HG03558 (cell line): ENCODE results near the gene NKAIN2.
"Not testable (repeated sequence)": the region's sequence is repeated elsewhere in the genome, so short reads cannot be mapped to it uniquely, and the experiment has no call there.

Source experiments
- ATAC-seq: cut with Tn5 transposase; IDR thresholded peaks from one replicate; pipeline ENCODE4 v1.9.1; 2021; ENCODE audit warnings: moderate number of reproducible peaks; ENCODE audit not compliant: unreplicated experiment; ENCODE audit errors: extremely low read depth

Gene NKAIN2

GRCh38 chr6:124464600-124464999 is 660.9 kb downstream of the NKAIN2 start:
- not testable (repeated sequence) for ATAC-seq

GRCh38 chr6:124466949-124467348 is 663.3 kb downstream of the NKAIN2 start:
- no peak for ATAC-seq

- ATAC-seq: no peak
These were observed 663.7 kb downstream of the NKAIN2 start for GRCh38 chr6:124467366-124467765.

GRCh38 chr6:124470803-124471202 is 667.1 kb downstream of the NKAIN2 start:
- no peak for ATAC-seq

GRCh38 chr6:124475176-124475575 is 671.5 kb downstream of the NKAIN2 start:
- no peak for ATAC-seq

GRCh38 chr6:124478906-124479305 is 675.2 kb downstream of the NKAIN2 start:
- no peak for ATAC-seq

- no peak for ATAC-seq
These were observed 676.3 kb downstream of the NKAIN2 start for GRCh38 chr6:124479991-124480430.

- ATAC-seq: no peak
These were observed 678.4 kb downstream of the NKAIN2 start for GRCh38 chr6:124482071-124482491.

- ATAC-seq: no peak
These were observed 684.2 kb downstream of the NKAIN2 start for GRCh38 chr6:124487623-124488431.

GRCh38 chr6:124490122-124490521 is 686.5 kb downstream of the NKAIN2 start:
- ATAC-seq: no peak

GRCh38 chr6:124493259-124493658 is 689.6 kb downstream of the NKAIN2 start:
- no peak for ATAC-seq

GRCh38 chr6:124494956-124495664 is 691.4 kb downstream of the NKAIN2 start:
- no peak for ATAC-seq

- ATAC-seq: no peak
These were observed 692.1 kb downstream of the NKAIN2 start for GRCh38 chr6:124495665-124496190.

GRCh38 chr6:124496334-124496733 is 692.7 kb downstream of the NKAIN2 start:
- no peak for ATAC-seq

- ATAC-seq: no peak
These were observed 708.8 kb downstream of the NKAIN2 start for GRCh38 chr6:124512431-124512830.

- ATAC-seq: no peak
These were observed 713.7 kb downstream of the NKAIN2 start for GRCh38 chr6:124517339-124517738.

- no peak for ATAC-seq
These were observed 716.8 kb downstream of the NKAIN2 start for GRCh38 chr6:124520514-124520913.

GRCh38 chr6:124522335-124522734 is 718.7 kb downstream of the NKAIN2 start:
- no peak for ATAC-seq

GRCh38 chr6:124524491-124525200 is 721.0 kb downstream of the NKAIN2 start:
- ATAC-seq: no peak

GRCh38 chr6:124530926-124531325 is 727.3 kb downstream of the NKAIN2 start:
- ATAC-seq: no peak

- no peak for ATAC-seq
These were observed 731.6 kb downstream of the NKAIN2 start for GRCh38 chr6:124535299-124535698.
